Esophagus squamous epithelium (tissue), 5 donors: Measurements from ENCODE around the gene RTTN. TPM values are rescaled to one million over a fixed set of nuclear protein-coding genes. Genes with fewer than 3 reads are reported as not detected.

Experiments
- DNase-seq: peaks from one replicate; lab custom pipeline; 2025; lab: John Stamatoyannopoulos, UW
- H3K27ac ChIP-seq, 4 donors: fragments of 200-600 bp; sonication (generic); one replicate each; pipeline ENCODE4 v1.5.1; 2016 to 2019; ENCODE audit warnings: mild to moderate bottlenecking in 1 of 4
- H3K27me3 ChIP-seq, 4 donors: fragments of 200-600 bp; sonication (generic); 1 replicate in 3 of 4; 2 replicates in 1 of 4; pipeline versions ENCODE4 v1.5.1 to v1.6.0; 2017 to 2021; ENCODE audit warnings: antibody characterized with exemption in 1 of 4
- H3K36me3 ChIP-seq, 3 donors: fragments of 200-600 bp; sonication (generic); one replicate each; pipeline ENCODE4 v1.5.1; 2016 to 2019
- H3K4me1 ChIP-seq, 3 donors: fragments of 200-600 bp; sonication (generic); one replicate each; pipeline ENCODE4 v1.5.1; 2017 to 2019
- H3K4me3 ChIP-seq, 4 donors: fragments of 200-600 bp; sonication (generic); 1 replicate in 3 of 4; 2 replicates in 1 of 4; pipeline ENCODE4 v1.5.1; 2016 to 2019; ENCODE audit warnings: mild to moderate bottlenecking in 2 of 4, moderate library complexity in 1 of 4
- H3K9me3 ChIP-seq, 3 donors: fragments of 200-600 bp; sonication (generic); one replicate each; pipeline ENCODE4 v1.5.1; 2016 to 2019
- CTCF ChIP-seq, 6 experiments: fragments of 450-650 bp in 4 of 6; fragments of 200-600 bp in 2 of 6; sonication (generic) in 2 of 6; IDR thresholded peaks; one replicate each; pipeline ENCODE4 v1.5.1; 2016 to 2019; ENCODE audit warnings: antibody characterized with exemption in 6 of 6, mild to moderate bottlenecking in 4 of 6, moderate library complexity in 4 of 6
- POLR2A ChIP-seq, 4 donors: fragments of 450-650 bp; IDR thresholded peaks; one replicate each; pipeline ENCODE4 v1.6.1; 2017; ENCODE audit warnings: antibody characterized with exemption in 4 of 4, mild to moderate bottlenecking in 4 of 4, moderate library complexity in 3 of 4
- WGBS, 2 donors: methylation state at CpG; one replicate each; pipeline ENCODE4 v1.1.5; 2018; 5-methylcytosine and 5-hydroxymethylcytosine counted together
- intact Hi-C: fragments of 100-400 bp; cut with DNase I; formaldehyde crosslinking; loops from one replicate; pipeline ENCODE4 v1.15.0; 2022
- total RNA-seq, 4 donors: library from RNA; depleted of rRNA; stranded (reverse); fragments of >200 nt; gene quantifications; one replicate each; pipeline ENCODE4 v1.1.0, GENCODE V29; 2016
- donor health status: DM: yes; HTN: yes; CAD: no.

The RTTN gene
- total RNA-seq, 4 donors from 2014 or later = 4.1 to 14.4 (median 9.2) TPM

GRCh38 chr18:70069965-70070364, 135.5 kb downstream of the RTTN start:
- intact Hi-C loops = loop anchor here (10.0 kb wide), 1 partner anchor 65 kb away; no protein-coding TSS in a partner anchor
- no peaks in the 10 kb centered on the region for H3K9me3 ChIP-seq
- TF ChIP-seq CTCF (IDR thresholded peaks at IDR 0.05) (no peak), POLR2A (IDR thresholded peaks at IDR 0.05) (no peak)

GRCh38 chr18:70069382-70069781, 136.1 kb downstream of the RTTN start:
- Histone ChIP-seq H3K9me3 (no peaks in the 10 kb centered on the region), H3K27me3 (no peaks in the 10 kb centered on the region), H3K27ac (no peak overlapping the region), H3K36me3 (peaks cover 0 to 6% (median 0%) of the 10 kb centered on the region in 3 donors), H3K4me3 (no peak overlapping the region), H3K4me1 (no peaks in the 10 kb centered on the region)
- no peak for TF ChIP-seq POLR2A (IDR thresholded peaks at IDR 0.05)
- TF ChIP-seq CTCF (IDR thresholded peaks at IDR 0.05) = no peak
- DNase-seq = no peak
- intact Hi-C loops = loop anchor here (10.0 kb wide), 1 partner anchor 65 kb away; no protein-coding TSS in a partner anchor

More at GRCh38 chr18:70069965-70070364, 135.5 kb downstream of the RTTN start:
- 65% methylated on average over 1 of the region's 1 CpG for WGBS, 2 donors
- Histone ChIP-seq H3K4me1 (no peaks in the 10 kb centered on the region), H3K36me3 (peaks cover 0 to 6% (median 0%) of the 10 kb centered on the region in 3 donors), H3K27me3 (no peaks in the 10 kb centered on the region), H3K4me3 (no peak overlapping the region), H3K27ac (no peak overlapping the region)
- DNase-seq = no peak

GRCh38 chr18:70068981-70069380, 136.5 kb downstream of the RTTN start:
- TF ChIP-seq POLR2A (IDR thresholded peaks at IDR 0.05) (no peak), CTCF (IDR thresholded peaks at IDR 0.05) (no peak)
- Histone ChIP-seq H3K4me1 (no peaks in the 10 kb centered on the region), H3K4me3 (no peak overlapping the region), H3K27me3 (no peaks in the 10 kb centered on the region), H3K27ac (no peak overlapping the region), H3K36me3 (peaks cover 0 to 6% (median 0%) of the 10 kb centered on the region in 3 donors), H3K9me3 (no peaks in the 10 kb centered on the region)
- DNase-seq = no peak
- intact Hi-C loops = loop anchor here (10.0 kb wide), 1 partner anchor 64 kb away; no protein-coding TSS in a partner anchor

GRCh38 chr18:70059684-70060083, 145.8 kb downstream of the RTTN start:
- no peaks in the 10 kb centered on the region for H3K9me3 ChIP-seq
- peaks cover 0 to 49% (median 0%) of the 10 kb centered on the region in 3 donors for H3K36me3 ChIP-seq
- DNase-seq = no peak
- H3K27ac ChIP-seq = no peak overlapping the region
- H3K27me3 ChIP-seq = no peaks in the 10 kb centered on the region
- WGBS, 2 donors = 88% methylated on average over 3 of the region's 3 CpGs
- no peaks in the 10 kb centered on the region for H3K4me1 ChIP-seq
- TF ChIP-seq CTCF (IDR thresholded peaks at IDR 0.05) (no peak), POLR2A (IDR thresholded peaks at IDR 0.05) (no peak)
- intact Hi-C loops = loop anchor here (10.0 kb wide), 1 partner anchor 55 kb away; no protein-coding TSS in a partner anchor
- no peak overlapping the region for H3K4me3 ChIP-seq

GRCh38 chr18:70058916-70059315, 146.6 kb downstream of the RTTN start:
- H3K27ac ChIP-seq = no peak overlapping the region
- no peaks in the 10 kb centered on the region for H3K9me3 ChIP-seq
- no peaks in the 10 kb centered on the region for H3K4me1 ChIP-seq
- intact Hi-C loops = no loop called here
- H3K27me3 ChIP-seq = no peaks in the 10 kb centered on the region
- peaks cover 0 to 57% (median 0%) of the 10 kb centered on the region in 3 donors for H3K36me3 ChIP-seq
- DNase-seq = no peak
- TF ChIP-seq POLR2A (IDR thresholded peaks at IDR 0.05) (no peak), CTCF (IDR thresholded peaks at IDR 0.05) (no peak)
- H3K4me3 ChIP-seq = no peak overlapping the region
